ENCODE data around the gene PTPRG.

The PTPRG gene

DNA sequence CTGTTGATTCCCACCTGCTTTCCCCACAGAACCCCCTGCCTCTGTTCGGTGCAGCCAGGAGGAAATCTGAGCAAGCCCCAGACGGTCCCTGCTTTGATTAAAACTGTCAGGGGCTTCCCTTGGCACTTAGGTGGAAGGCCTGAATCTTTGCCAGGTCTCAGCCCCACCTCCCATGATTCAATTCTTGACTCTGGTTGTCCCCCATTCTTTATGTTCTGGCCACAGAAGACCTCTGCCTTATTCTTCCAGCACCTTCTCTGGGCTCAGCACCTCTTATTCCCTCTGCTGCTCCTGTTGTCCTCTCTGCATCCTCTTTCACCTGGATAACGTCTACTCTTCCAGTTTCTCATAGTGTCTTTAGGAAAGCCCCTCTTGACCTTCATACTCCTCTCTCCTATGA is 349.4 kb downstream of the PTPRG start:
- H3K4me1 ChIP-seq (ENCODE audit: low read length) = peaks cover 38% of the 10 kb centered on the region
- no peak for TF ChIP-seq EZH2phosphoT487 (IDR thresholded peaks at IDR 0.05; ENCODE audit: low read depth)
- TF ChIP-seq, protein P1, sequence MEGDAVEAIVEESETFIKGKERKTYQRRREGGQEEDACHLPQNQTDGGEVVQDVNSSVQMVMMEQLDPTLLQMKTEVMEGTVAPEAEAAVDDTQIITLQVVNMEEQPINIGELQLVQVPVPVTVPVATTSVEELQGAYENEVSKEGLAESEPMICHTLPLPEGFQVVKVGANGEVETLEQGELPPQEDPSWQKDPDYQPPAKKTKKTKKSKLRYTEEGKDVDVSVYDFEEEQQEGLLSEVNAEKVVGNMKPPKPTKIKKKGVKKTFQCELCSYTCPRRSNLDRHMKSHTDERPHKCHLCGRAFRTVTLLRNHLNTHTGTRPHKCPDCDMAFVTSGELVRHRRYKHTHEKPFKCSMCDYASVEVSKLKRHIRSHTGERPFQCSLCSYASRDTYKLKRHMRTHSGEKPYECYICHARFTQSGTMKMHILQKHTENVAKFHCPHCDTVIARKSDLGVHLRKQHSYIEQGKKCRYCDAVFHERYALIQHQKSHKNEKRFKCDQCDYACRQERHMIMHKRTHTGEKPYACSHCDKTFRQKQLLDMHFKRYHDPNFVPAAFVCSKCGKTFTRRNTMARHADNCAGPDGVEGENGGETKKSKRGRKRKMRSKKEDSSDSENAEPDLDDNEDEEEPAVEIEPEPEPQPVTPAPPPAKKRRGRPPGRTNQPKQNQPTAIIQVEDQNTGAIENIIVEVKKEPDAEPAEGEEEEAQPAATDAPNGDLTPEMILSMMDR (IDR thresholded peaks at IDR 0.05; ENCODE audit: low read depth, low read length) = no peak

DNA sequence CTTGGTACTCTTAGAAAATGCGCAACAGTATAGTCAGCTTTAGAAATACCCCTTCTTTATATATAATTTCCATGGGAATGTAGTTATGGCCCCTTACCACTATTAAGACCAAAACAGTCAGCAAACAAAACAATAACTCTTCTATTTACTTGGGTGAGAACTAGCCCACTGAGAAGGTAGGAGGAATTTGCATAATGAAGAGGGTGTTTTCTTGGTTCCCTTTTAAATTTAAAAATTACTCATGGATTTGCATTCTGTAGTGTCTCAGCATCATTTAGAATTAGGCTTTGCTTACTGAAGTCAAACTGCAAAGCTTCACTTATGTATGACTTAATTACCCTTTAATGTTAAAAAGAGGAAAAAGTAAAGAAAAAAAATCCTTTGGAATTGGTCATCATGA is 350.8 kb downstream of the PTPRG start:
- 0 out of 2 replicates have a peak overlapping the region, but pooled peaks have one; percentile 20 for H3K9ac ChIP-seq (ENCODE audit: low read length)
- H3K4me3 ChIP-seq (ENCODE audit: low read length) = peak overlapping the region; percentile 45
- H4K20me1 ChIP-seq (ENCODE audit: insufficient read depth, low read length) = no peaks in the 10 kb centered on the region
- H3K4me2 ChIP-seq (ENCODE audit: low read length) = peak overlapping the region; percentile 76
- peak overlapping the region; percentile 27 for H3K27ac ChIP-seq (ENCODE audit: low read length)
- no peaks in the 10 kb centered on the region for H3K9me3 ChIP-seq (ENCODE audit: insufficient read depth, low read length)
- H3K27me3 ChIP-seq (ENCODE audit: low read depth, low read length) = peaks cover 6% of the 10 kb centered on the region; the same call in 1 of the 2 replicates
- H3K4me1 ChIP-seq (ENCODE audit: low read length) = peaks cover 38% of the 10 kb centered on the region
- no peaks in the 10 kb centered on the region for H3K36me3 ChIP-seq (replicated peaks; ENCODE audit: low read depth, low read length)
- H2AFZ ChIP-seq (ENCODE audit: low read depth, low read length) = no peak overlapping the region
- peaks cover 7% of the 10 kb centered on the region for H3K79me2 ChIP-seq (ENCODE audit: low read length)
- TF ChIP-seq EZH2phosphoT487 (IDR thresholded peaks at IDR 0.05; ENCODE audit: low read depth) = no peak
- TF ChIP-seq, protein P1 (IDR thresholded peaks at IDR 0.05; ENCODE audit: low read depth, low read length) = no peak

More for the DNA sequence above, 349.4 kb downstream of the PTPRG start:
- Histone ChIP-seq H3K27me3 (ENCODE audit: low read depth, low read length) (peaks cover 6% of the 10 kb centered on the region; the same call in 1 of the 2 replicates), H3K79me2 (ENCODE audit: low read length) (peaks cover 7% of the 10 kb centered on the region), H3K4me2 (ENCODE audit: low read length) (peak overlapping the region; percentile 76), H2AFZ (ENCODE audit: low read depth, low read length) (no peak overlapping the region), H3K9ac (ENCODE audit: low read length) (peak overlapping the region; percentile 4; the same call in 1 of the 2 replicates), H3K4me3 (ENCODE audit: low read length) (peak overlapping the region; percentile 54), H3K27ac (ENCODE audit: low read length) (peak overlapping the region; percentile 48), H3K9me3 (ENCODE audit: insufficient read depth, low read length) (no peaks in the 10 kb centered on the region), H4K20me1 (ENCODE audit: insufficient read depth, low read length) (no peaks in the 10 kb centered on the region), H3K36me3 (replicated peaks; ENCODE audit: low read depth, low read length) (no peaks in the 10 kb centered on the region)

DNA sequence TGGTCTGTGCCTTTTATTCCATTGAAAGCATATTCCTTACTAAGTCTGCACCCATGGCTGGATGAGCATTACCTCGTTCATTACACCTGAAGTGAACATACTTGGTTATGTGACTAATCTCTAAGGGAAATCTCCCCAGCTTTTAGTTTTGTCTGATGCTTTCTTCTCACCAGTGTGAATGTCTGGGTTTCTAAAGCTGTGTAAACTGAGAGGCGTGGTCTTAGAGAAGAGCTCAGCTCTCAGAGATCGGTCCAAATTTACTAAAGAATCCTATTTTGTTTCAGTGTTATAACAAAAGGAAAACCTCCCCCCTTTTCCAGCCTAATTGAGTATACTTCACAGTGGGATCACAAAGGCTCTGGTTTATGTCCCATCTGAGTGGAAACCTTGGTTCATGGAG is 352.3 kb downstream of the PTPRG start:
- Histone ChIP-seq H4K20me1 (ENCODE audit: insufficient read depth, low read length) (no peaks in the 10 kb centered on the region), H3K27ac (ENCODE audit: low read length) (no peak overlapping the region), H3K9me3 (ENCODE audit: insufficient read depth, low read length) (no peaks in the 10 kb centered on the region), H3K4me2 (ENCODE audit: low read length) (no peak overlapping the region), H2AFZ (ENCODE audit: low read depth, low read length) (no peak overlapping the region), H3K4me1 (ENCODE audit: low read length) (peaks cover 38% of the 10 kb centered on the region), H3K79me2 (ENCODE audit: low read length) (peaks cover 7% of the 10 kb centered on the region), H3K36me3 (replicated peaks; ENCODE audit: low read depth, low read length) (no peaks in the 10 kb centered on the region), H3K27me3 (ENCODE audit: low read depth, low read length) (peaks cover 6% of the 10 kb centered on the region; the same call in 1 of the 2 replicates), H3K9ac (ENCODE audit: low read length) (no peak overlapping the region), H3K4me3 (ENCODE audit: low read length) (no peak overlapping the region)
- TF ChIP-seq, protein P1 (IDR thresholded peaks at IDR 0.05; ENCODE audit: low read depth, low read length) = no peak
- no peak for TF ChIP-seq EZH2phosphoT487 (IDR thresholded peaks at IDR 0.05; ENCODE audit: low read depth)

DNA sequence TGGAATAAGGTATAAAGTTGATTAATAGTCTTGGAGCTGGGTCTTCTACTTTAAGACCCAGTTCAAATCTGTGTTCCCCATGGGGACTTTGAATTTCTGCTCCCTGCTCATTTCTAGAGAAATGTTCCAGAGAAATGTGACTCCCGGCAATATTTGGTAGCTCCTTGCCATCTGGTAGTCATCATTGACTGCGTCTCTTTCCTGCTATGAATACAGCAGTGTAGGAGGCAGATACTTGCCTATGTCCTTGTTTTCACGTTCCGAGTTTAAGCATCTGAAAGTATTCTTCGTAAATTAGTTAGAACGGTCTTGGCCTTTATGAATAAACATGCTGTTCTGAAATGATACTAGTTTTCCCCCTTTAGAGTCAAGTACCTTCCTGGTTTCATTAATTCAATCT is 352.9 kb downstream of the PTPRG start:
- TF ChIP-seq EZH2phosphoT487 (IDR thresholded peaks at IDR 0.05; ENCODE audit: low read depth) = no peak
- TF ChIP-seq, protein P1 (IDR thresholded peaks at IDR 0.05; ENCODE audit: low read depth, low read length) = no peak
- Histone ChIP-seq H3K79me2 (ENCODE audit: low read length) (peaks cover 7% of the 10 kb centered on the region), H3K36me3 (replicated peaks; ENCODE audit: low read depth, low read length) (no peaks in the 10 kb centered on the region), H3K4me3 (ENCODE audit: low read length) (no peak overlapping the region), H3K4me2 (ENCODE audit: low read length) (no peak overlapping the region), H3K27me3 (ENCODE audit: low read depth, low read length) (peaks cover 6% of the 10 kb centered on the region; the same call in 1 of the 2 replicates), H4K20me1 (ENCODE audit: insufficient read depth, low read length) (peaks cover under 1% of the 10 kb centered on the region; the same call in 1 of the 2 replicates), H3K9me3 (ENCODE audit: insufficient read depth, low read length) (no peaks in the 10 kb centered on the region), H3K4me1 (ENCODE audit: low read length) (peaks cover 38% of the 10 kb centered on the region), H3K27ac (ENCODE audit: low read length) (no peak overlapping the region), H3K9ac (ENCODE audit: low read length) (no peak overlapping the region), H2AFZ (ENCODE audit: low read depth, low read length) (no peak overlapping the region)

All from OCI-LY3 (cell line).